Astrocyte of the cerebellum (primary cell): ENCODE measurements around the gene RBMS3.

Source experiments
- DNase-seq: peaks from one replicate; pipeline ENCODE4 v3.0.0-alpha.2; 2011; ENCODE audit warnings: low read depth
- H3K4me3 ChIP-seq: 2 replicates; pipeline ENCODE4 v1.5.1; 2011; ENCODE audit warnings: mild to moderate bottlenecking, low read depth, low read length, moderate library complexity
- CTCF ChIP-seq: IDR thresholded peaks from 2 replicates; pipeline ENCODE4 v1.5.1; 2012; ENCODE audit warnings: low read length, low read depth, moderate library complexity, mild to moderate bottlenecking; ENCODE audit errors: missing control alignments
- in situ Hi-C: cut with HindIII; loops from 2 replicates; pipeline ENCODE4 v1.10.0; 2017; ENCODE audit warnings: low sequenced_read_pairs

RBMS3 gene

DNA sequence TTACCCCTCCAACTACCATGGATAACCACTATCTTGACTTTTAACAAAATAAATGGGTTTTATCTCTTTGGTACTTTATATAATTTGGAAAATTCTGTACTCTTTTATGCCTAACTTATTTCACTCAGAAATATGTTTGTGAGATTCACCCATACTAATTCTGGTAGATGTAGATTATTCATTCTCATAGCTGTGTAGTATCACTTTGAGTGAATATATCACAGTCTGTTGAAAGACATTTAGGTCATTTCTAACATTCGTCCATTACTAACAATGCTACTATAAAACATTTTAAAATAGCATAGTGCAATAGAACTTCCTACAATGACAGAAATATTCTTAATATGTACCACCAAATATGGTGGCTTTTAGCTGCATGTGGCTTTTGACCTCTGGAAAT lies 542.4 kb downstream of the RBMS3 start:
- in situ Hi-C loops, result no loop called here
- TF ChIP-seq CTCF, result no peak
- DNase-seq, result no peak
- H3K4me3 ChIP-seq, result no peak overlapping the region

DNA sequence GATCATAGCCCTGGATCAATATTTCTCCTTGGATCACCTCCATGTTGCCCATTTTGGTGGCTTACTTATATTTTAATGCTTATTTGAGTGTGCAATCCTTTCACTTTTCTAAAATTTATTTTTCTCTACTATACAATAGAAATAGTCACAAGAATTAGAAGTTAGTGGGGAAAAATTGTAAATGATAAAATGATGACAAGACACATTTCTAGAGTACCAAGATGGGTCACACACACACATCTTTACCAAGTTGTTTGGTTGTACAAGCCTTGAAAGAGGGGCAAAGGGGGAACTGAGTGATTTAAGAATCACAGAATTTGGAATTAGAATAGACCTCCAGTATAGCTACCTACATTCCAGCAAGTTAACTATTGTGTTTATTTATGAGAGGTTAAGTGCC lies 545.8 kb downstream of the RBMS3 start:
- DNase-seq, result no peak
- no peak for TF ChIP-seq CTCF
- in situ Hi-C loops, result no loop called here
- no peak overlapping the region for H3K4me3 ChIP-seq

DNA sequence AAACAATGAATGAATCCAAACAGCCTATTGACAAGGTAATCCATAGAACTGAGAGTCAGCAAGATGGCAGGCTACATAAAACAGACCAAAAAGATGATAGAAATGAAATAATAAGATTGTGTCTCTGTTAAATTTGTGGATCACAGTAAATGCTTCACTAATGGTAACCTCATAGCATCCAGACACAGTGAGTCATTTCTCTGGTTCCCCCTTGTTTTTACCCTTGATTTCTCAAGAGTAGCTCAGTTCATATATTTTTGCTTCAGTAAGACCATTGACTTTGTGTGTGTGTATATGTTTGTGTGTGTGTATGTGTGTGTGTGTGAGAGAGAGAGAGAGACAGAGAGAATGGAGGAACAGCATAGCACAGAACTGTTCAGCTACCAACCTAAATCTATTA lies 546.9 kb downstream of the RBMS3 start:
- no peak for DNase-seq
- in situ Hi-C loops, result no loop called here
- no peak overlapping the region for H3K4me3 ChIP-seq
- no peak for TF ChIP-seq CTCF

- H3K4me3 ChIP-seq, result no peak overlapping the region
- no peak for TF ChIP-seq CTCF
- no peak for DNase-seq
- in situ Hi-C loops, result no loop called here
Measured at GRCh38 chr3:29829340-29829739, 548.5 kb downstream of the RBMS3 start.

DNA sequence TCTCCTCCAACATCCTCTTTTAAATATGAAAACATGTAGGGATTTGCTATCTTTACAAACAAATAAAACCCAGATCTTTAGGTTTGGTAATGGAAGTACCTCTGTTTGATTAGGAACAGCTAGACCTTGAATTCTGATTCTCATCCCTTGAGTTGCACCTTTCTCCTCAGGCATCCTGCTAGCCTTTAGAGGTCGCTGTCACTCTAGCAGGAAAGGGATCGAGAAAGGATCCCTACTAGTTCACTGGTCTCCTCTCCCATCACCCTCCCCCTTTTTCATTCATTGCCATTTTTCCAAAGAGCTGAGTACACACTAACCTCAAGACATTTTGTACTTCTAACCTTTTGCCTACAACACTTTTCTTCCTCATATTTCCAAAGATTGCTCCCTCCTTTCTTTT lies 569.8 kb downstream of the RBMS3 start:
- in situ Hi-C loops, result no loop called here
- no peak for TF ChIP-seq CTCF
- no peak for DNase-seq
- H3K4me3 ChIP-seq, result no peak overlapping the region

DNA sequence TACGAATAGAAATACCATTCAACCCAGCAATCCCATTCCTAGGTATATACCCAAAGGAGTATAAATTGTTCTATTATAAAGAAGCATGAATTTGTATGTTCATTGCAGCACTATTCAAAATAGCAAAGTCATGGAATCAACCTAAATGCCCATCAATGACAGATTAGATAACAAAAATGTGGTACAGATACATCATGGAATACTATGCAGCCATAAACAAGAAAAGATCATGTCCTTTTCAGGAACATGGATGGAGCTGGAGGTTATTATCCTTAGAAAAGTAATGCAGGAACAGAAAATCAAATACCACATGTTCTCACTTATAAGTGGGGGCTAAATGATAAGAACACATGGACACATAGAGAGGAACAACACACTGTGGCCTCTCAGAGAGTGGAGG lies 571.9 kb downstream of the RBMS3 start:
- no peak overlapping the region for H3K4me3 ChIP-seq
- in situ Hi-C loops, result no loop called here
- no peak for DNase-seq
- no peak for TF ChIP-seq CTCF

GRCh38 chr3:29853841-29854397 lies 573.0 kb downstream of the RBMS3 start:
- in situ Hi-C loops, result no loop called here
- H3K4me3 ChIP-seq, result no peak overlapping the region
- no peak for TF ChIP-seq CTCF
- no peak for DNase-seq
